ENCODE results near the gene CFAP90.

DNA sequence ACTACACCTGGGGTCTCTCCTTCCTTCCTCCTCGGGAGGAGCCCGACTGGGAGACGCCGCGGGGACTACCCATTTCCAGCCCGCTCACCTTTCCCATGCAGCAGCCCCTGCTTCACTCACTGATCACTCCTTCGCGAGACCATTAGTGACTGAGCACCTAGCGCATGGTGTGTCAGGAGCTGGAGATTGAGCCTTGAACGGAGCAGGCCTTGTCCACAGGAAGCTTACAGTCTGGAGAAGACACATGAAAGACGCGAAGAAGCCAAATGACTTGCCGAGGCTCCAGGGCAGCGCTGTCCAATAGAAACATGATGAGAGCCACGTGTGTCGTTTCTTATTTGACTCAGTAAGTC is 283 bp upstream of the CFAP90 start:
- TF ChIP-seq POLR2A (IDR thresholded peaks at IDR 0.05) (no peak), CTCF (IDR thresholded peaks at IDR 0.05) (no peak), EP300 (IDR thresholded peaks at IDR 0.05) (no peak), POLR2AphosphoS5 (IDR thresholded peaks at IDR 0.05) (no peak)

Measured in stomach (tissue), 4 donors.